ENCODE results near the gene GDNF.

The GDNF gene

DNA sequence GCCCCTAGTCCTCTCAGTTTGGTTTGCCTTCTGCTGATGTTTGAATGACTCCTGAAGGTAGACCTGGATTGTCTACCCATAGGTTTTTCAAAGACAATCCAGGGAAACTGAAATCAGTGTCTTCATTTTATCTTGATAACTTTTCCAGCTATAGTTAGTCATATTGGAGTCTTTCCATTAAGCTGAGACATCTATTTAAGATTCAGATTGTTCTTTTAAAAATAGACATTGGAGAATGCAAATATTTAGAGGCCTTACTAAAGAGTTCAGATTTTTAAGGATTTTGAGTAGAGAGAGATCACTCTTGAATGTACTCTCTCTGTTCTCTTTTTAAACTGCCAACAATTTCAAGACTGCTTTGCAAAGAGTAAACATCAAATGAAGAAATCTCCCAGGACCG, 69.1 kb downstream of the GDNF start:
- Histone ChIP-seq H3K79me1 (ENCODE audit: low read depth, low read length) (no peaks in the 10 kb centered on the region), H2BK120ac (ENCODE audit: low read depth, low read length) (peak overlapping the region; percentile 20), H2BK15ac (ENCODE audit: low read length) (no peak overlapping the region), H2BK5ac (ENCODE audit: low read length) (no peak overlapping the region), H3K9ac (ENCODE audit: low read depth, low read length, poor library complexity) (no peak overlapping the region), H3K14ac (ENCODE audit: low read length) (no peak overlapping the region), H3K27me3 (ENCODE audit: control insufficient read depth in 3 of 3, insufficient read depth in 3 of 3, low read depth in 1 of 3, low read length in 3 of 3) (no peaks in the 10 kb centered on the region), H3K23ac (ENCODE audit: low read depth, low read length, poor library complexity) (no peak overlapping the region), H2AK5ac (ENCODE audit: low read depth, low read length) (no peak overlapping the region), H4K8ac (ENCODE audit: low read depth, low read length) (no peak overlapping the region), H2BK12ac (ENCODE audit: low read length) (no peak overlapping the region), H3K9me3 (replicated peaks in 1 of 2; ENCODE audit: control insufficient read depth in 2 of 2, insufficient read depth in 1 of 2, low read depth in 1 of 2, low read length in 2 of 2) (peaks cover 0 to 10% of the 10 kb centered on the region in 2 donors), H3K4ac (ENCODE audit: low read length) (no peak overlapping the region), H3K36me3 (replicated peaks in 1 of 2; ENCODE audit: control insufficient read depth in 2 of 2, insufficient read depth in 2 of 2, low read length in 2 of 2) (no peaks in the 10 kb centered on the region), H3K4me1 (ENCODE audit: control insufficient read depth in 2 of 2, insufficient read depth in 1 of 2, low read depth in 1 of 2, low read length in 2 of 2) (peaks cover 0 to 2% of the 10 kb centered on the region in 2 donors), H3K4me2 (ENCODE audit: insufficient read depth, low read length, poor library complexity, severe bottlenecking) (no peak overlapping the region), H2AFZ (ENCODE audit: low read length) (no peak overlapping the region), H4K91ac (ENCODE audit: low read depth, low read length, poor library complexity) (no peak overlapping the region), H3K27ac (replicated peaks; ENCODE audit: low read length) (no peak overlapping the region), H3K18ac (ENCODE audit: low read length) (no peak overlapping the region), H3K4me3 (ENCODE audit: low read length in 2 of 2) (no peak overlapping the region)
- DNase-seq (ENCODE audit: low spot score) = no peak
- WGBS, 2 donors (ENCODE audit: extremely low coverage in 2 of 2, insufficient read length in 2 of 2, insufficient replicate concordance in 1 of 2) = no CpG with 5 or more reads among the region's 1 CpG

DNA sequence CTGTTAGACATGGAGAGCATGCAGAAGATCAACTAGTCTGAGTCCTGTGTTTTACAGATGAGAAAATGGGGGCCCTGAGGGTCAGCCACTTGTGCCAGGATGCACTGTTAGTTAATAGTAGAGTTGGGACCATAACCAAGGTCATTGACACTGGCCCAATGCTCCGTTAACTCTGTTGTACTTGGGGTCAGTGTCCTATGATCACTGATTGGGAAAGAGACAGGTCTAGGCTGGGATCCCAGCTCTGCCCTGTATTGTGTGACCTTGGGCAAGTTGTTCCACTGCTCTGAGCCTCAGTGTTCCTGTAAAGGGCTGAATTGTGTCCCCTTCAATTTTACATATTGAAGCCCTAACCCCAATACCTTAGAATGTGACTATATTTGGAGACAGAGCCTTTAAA, 70.0 kb downstream of the GDNF start:
- Histone ChIP-seq H3K36me3 (replicated peaks in 1 of 2; ENCODE audit: control insufficient read depth in 2 of 2, insufficient read depth in 2 of 2, low read length in 2 of 2) (no peaks in the 10 kb centered on the region), H2BK120ac (ENCODE audit: low read depth, low read length) (no peak overlapping the region), H2BK5ac (ENCODE audit: low read length) (no peak overlapping the region), H3K79me1 (ENCODE audit: low read depth, low read length) (no peaks in the 10 kb centered on the region), H2AK5ac (ENCODE audit: low read depth, low read length) (no peak overlapping the region), H3K27me3 (ENCODE audit: control insufficient read depth in 3 of 3, insufficient read depth in 3 of 3, low read depth in 1 of 3, low read length in 3 of 3) (no peaks in the 10 kb centered on the region), H3K14ac (ENCODE audit: low read length) (no peak overlapping the region), H4K8ac (ENCODE audit: low read depth, low read length) (no peak overlapping the region), H3K4me3 (ENCODE audit: low read length in 2 of 2) (no peak overlapping the region), H3K23ac (ENCODE audit: low read depth, low read length, poor library complexity) (no peak overlapping the region), H2BK15ac (ENCODE audit: low read length) (no peak overlapping the region), H3K4ac (ENCODE audit: low read length) (no peak overlapping the region), H2AFZ (ENCODE audit: low read length) (no peak overlapping the region), H3K9ac (ENCODE audit: low read depth, low read length, poor library complexity) (no peak overlapping the region), H3K18ac (ENCODE audit: low read length) (no peak overlapping the region), H2BK12ac (ENCODE audit: low read length) (no peak overlapping the region), H4K91ac (ENCODE audit: low read depth, low read length, poor library complexity) (no peak overlapping the region), H3K4me2 (ENCODE audit: insufficient read depth, low read length, poor library complexity, severe bottlenecking) (no peak overlapping the region), H3K4me1 (ENCODE audit: control insufficient read depth in 2 of 2, insufficient read depth in 1 of 2, low read depth in 1 of 2, low read length in 2 of 2) (peaks cover 0 to 2% of the 10 kb centered on the region in 2 donors), H3K27ac (replicated peaks; ENCODE audit: low read length) (no peak overlapping the region), H3K9me3 (replicated peaks in 1 of 2; ENCODE audit: control insufficient read depth in 2 of 2, insufficient read depth in 1 of 2, low read depth in 1 of 2, low read length in 2 of 2) (peaks cover 0 to 6% of the 10 kb centered on the region in 2 donors)
- DNase-seq (ENCODE audit: low spot score) = no peak
- WGBS, 2 donors (ENCODE audit: extremely low coverage in 2 of 2, insufficient read length in 2 of 2, insufficient replicate concordance in 1 of 2) = no CpG with 5 or more reads among the region's 1 CpG

DNA sequence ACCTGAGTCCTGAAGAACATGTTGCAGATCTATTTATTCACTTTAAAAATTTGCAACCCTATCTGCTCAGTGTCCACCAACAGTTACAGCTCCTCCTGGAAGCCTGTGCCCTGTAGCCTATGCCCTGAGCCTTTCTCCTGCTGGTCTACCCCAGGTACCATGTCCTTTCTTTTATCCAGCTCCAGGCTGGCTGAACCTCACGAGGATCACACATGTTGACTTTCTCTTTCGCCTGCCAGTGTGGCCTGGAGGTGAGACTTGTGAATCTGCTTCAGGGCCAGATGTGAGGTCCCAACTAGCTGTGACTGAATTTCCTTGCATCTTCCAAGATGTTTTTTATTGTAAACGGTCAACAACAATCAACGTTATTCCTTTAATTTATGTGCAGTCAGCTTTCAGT, 70.7 kb downstream of the GDNF start:
- H3K23ac ChIP-seq (ENCODE audit: low read depth, low read length, poor library complexity) = no peak overlapping the region
- H3K14ac ChIP-seq (ENCODE audit: low read length) = no peak overlapping the region
- no peak for DNase-seq (ENCODE audit: low spot score)

DNA sequence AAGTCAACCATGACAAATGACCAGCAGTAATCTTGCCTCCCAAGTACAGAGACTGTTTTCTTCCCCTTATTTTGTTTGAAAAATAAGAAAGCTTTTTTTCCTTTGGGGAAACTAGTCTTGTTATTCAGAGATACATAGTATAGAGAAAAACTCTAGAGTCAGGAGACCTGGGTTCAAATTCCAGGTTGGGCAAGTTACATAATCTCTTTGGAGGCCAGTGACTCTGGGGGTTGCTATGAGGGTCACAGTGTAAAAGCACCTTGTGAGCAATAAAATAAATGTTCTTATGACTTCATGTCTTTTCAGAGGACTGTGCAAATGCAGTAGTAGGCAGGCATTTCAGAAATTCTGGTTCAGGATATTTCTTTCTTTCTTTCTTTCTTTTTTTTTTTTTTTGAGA, 71.5 kb downstream of the GDNF start:
- H3K18ac ChIP-seq (ENCODE audit: low read length) = no peak overlapping the region
- H4K91ac ChIP-seq (ENCODE audit: low read depth, low read length, poor library complexity) = no peak overlapping the region
- no peak overlapping the region for H2AK5ac ChIP-seq (ENCODE audit: low read depth, low read length)
- H2BK12ac ChIP-seq (ENCODE audit: low read length) = no peak overlapping the region
- no peak overlapping the region for H3K9ac ChIP-seq (ENCODE audit: low read depth, low read length, poor library complexity)
- H3K14ac ChIP-seq (ENCODE audit: low read length) = no peak overlapping the region
- H3K23ac ChIP-seq (ENCODE audit: low read depth, low read length, poor library complexity) = no peak overlapping the region
- no peak overlapping the region for H3K27ac ChIP-seq (replicated peaks; ENCODE audit: low read length)
- H3K9me3 ChIP-seq (replicated peaks in 1 of 2; ENCODE audit: control insufficient read depth in 2 of 2, insufficient read depth in 1 of 2, low read depth in 1 of 2, low read length in 2 of 2) = no peaks in the 10 kb centered on the region
- no peak overlapping the region for H4K8ac ChIP-seq (ENCODE audit: low read depth, low read length)
- H3K36me3 ChIP-seq (replicated peaks in 1 of 2; ENCODE audit: control insufficient read depth in 2 of 2, insufficient read depth in 2 of 2, low read length in 2 of 2) = no peaks in the 10 kb centered on the region
- DNase-seq (ENCODE audit: low spot score) = no peak
- no peak overlapping the region for H2BK5ac ChIP-seq (ENCODE audit: low read length)
- peaks cover 0 to 2% of the 10 kb centered on the region in 2 donors for H3K4me1 ChIP-seq (ENCODE audit: control insufficient read depth in 2 of 2, insufficient read depth in 1 of 2, low read depth in 1 of 2, low read length in 2 of 2)
- no peaks in the 10 kb centered on the region for H3K79me1 ChIP-seq (ENCODE audit: low read depth, low read length)
- H3K27me3 ChIP-seq (ENCODE audit: control insufficient read depth in 3 of 3, insufficient read depth in 3 of 3, low read depth in 1 of 3, low read length in 3 of 3) = no peaks in the 10 kb centered on the region
- no peak overlapping the region for H3K4me3 ChIP-seq (ENCODE audit: low read length in 2 of 2)
- H2BK15ac ChIP-seq (ENCODE audit: low read length) = no peak overlapping the region
- no peak overlapping the region for H3K4me2 ChIP-seq (ENCODE audit: insufficient read depth, low read length, poor library complexity, severe bottlenecking)
- H2AFZ ChIP-seq (ENCODE audit: low read length) = no peak overlapping the region
- H2BK120ac ChIP-seq (ENCODE audit: low read depth, low read length) = no peak overlapping the region
- H3K4ac ChIP-seq (ENCODE audit: low read length) = no peak overlapping the region

More for the DNA sequence above, 70.7 kb downstream of the GDNF start:
- no peak overlapping the region for H3K9ac ChIP-seq (ENCODE audit: low read depth, low read length, poor library complexity)
- WGBS, 2 donors (ENCODE audit: extremely low coverage in 2 of 2, insufficient read length in 2 of 2, insufficient replicate concordance in 1 of 2) = no CpG with 5 or more reads among the region's 4 CpGs
- no peaks in the 10 kb centered on the region for H3K79me1 ChIP-seq (ENCODE audit: low read depth, low read length)
- H2BK12ac ChIP-seq (ENCODE audit: low read length) = no peak overlapping the region
- H2AFZ ChIP-seq (ENCODE audit: low read length) = no peak overlapping the region
- H2AK5ac ChIP-seq (ENCODE audit: low read depth, low read length) = no peak overlapping the region
- no peaks in the 10 kb centered on the region for H3K9me3 ChIP-seq (replicated peaks in 1 of 2; ENCODE audit: control insufficient read depth in 2 of 2, insufficient read depth in 1 of 2, low read depth in 1 of 2, low read length in 2 of 2)
- no peak overlapping the region for H3K4me3 ChIP-seq (ENCODE audit: low read length in 2 of 2)
- no peak overlapping the region for H3K27ac ChIP-seq (replicated peaks; ENCODE audit: low read length)
- H2BK5ac ChIP-seq (ENCODE audit: low read length) = no peak overlapping the region
- no peak overlapping the region for H4K91ac ChIP-seq (ENCODE audit: low read depth, low read length, poor library complexity)
- H3K18ac ChIP-seq (ENCODE audit: low read length) = no peak overlapping the region
- H3K4me2 ChIP-seq (ENCODE audit: insufficient read depth, low read length, poor library complexity, severe bottlenecking) = no peak overlapping the region
- no peak overlapping the region for H2BK15ac ChIP-seq (ENCODE audit: low read length)
- H3K27me3 ChIP-seq (ENCODE audit: control insufficient read depth in 3 of 3, insufficient read depth in 3 of 3, low read depth in 1 of 3, low read length in 3 of 3) = no peaks in the 10 kb centered on the region
- no peak overlapping the region for H3K4ac ChIP-seq (ENCODE audit: low read length)
- no peaks in the 10 kb centered on the region for H3K36me3 ChIP-seq (replicated peaks in 1 of 2; ENCODE audit: control insufficient read depth in 2 of 2, insufficient read depth in 2 of 2, low read length in 2 of 2)
- H4K8ac ChIP-seq (ENCODE audit: low read depth, low read length) = no peak overlapping the region
- H3K4me1 ChIP-seq (ENCODE audit: control insufficient read depth in 2 of 2, insufficient read depth in 1 of 2, low read depth in 1 of 2, low read length in 2 of 2) = peaks cover 0 to 2% of the 10 kb centered on the region in 2 donors
- H2BK120ac ChIP-seq (ENCODE audit: low read depth, low read length) = no peak overlapping the region
